HepG2 (cell line): Measurements from ENCODE around the gene FIZ1. TPM values are rescaled to one million over a fixed set of nuclear protein-coding genes. Genes with fewer than 3 reads are reported as not detected.

Source experiments
- ATAC-seq: fragments of 200-7000 bp; cut with Tn5 transposase; 3 replicates; pipeline ENCODE4 v1.9.1; 2020; ENCODE audit warnings: mild to moderate bottlenecking, moderate library complexity
- BruUV-seq: library from RNA; stranded (reverse); fragments of 400-500 nt; replicated peaks from 2 replicates; lab custom pipeline; 2021; lab: Mats Ljungman, UMichigan
- CTCF ChIA-PET: fragments of 300-600 bp; formaldehyde crosslinking; extraction: SDS; loops from one replicate; lab custom pipeline; 2021; ENCODE audit warnings: low total read pairs, inconsistent platforms, low intra/inter-chr PET ratio; lab: Yijun Ruan, JAX
- POLR2A ChIA-PET: fragments of 350-600 bp; sonication (Branson Sonifier 250); formaldehyde crosslinking; loops from one replicate; lab custom pipeline; 2020; ENCODE audit warnings: antibody characterized with exemption, inconsistent platforms; lab: Yijun Ruan, JAX
- DNase-seq: peaks from one replicate; pipeline ENCODE4 v3.0.0-alpha.2; 2015; ENCODE audit warnings: low spot score
- FAIRE-seq: peaks from 3 replicates; lab custom pipeline; 2011; peaks lifted over from hg19 to GRCh38; lab: Jason Lieb, UNC
- H2AFZ ChIP-seq: one replicate; pipeline ENCODE4 v1.6.1; 2011; ENCODE audit warnings: low read length, inconsistent platforms
- H3K27ac ChIP-seq: fragments of 300-600 bp; 3 replicates; pipeline ENCODE4 v1.8.0; 2011; ENCODE audit warnings: mixed run types, mild to moderate bottlenecking, mixed read lengths, low read length, inconsistent platforms; ENCODE audit not compliant: insufficient read depth; ENCODE audit errors: extremely low read length
- H3K27me3 ChIP-seq, 2 experiments: fragments of 200-600 bp in 1 of 2; 2 replicates in 1 of 2; 3 replicates in 1 of 2; pipeline versions ENCODE4 v1.6.0 to v1.8.0; 2011; ENCODE audit warnings: low read length in 2 of 2, mild to moderate bottlenecking in 2 of 2, moderate library complexity in 2 of 2, inconsistent platforms in 1 of 2; ENCODE audit not compliant: insufficient read depth in 2 of 2, control insufficient read depth in 1 of 2
- H3K36me3 ChIP-seq, 2 experiments: fragments of 200-600 bp in 1 of 2; replicated peaks in 1 of 2; 2 replicates in 1 of 2; 3 replicates in 1 of 2; pipeline versions ENCODE4 v1.5.1 to v1.8.0; 2011; ENCODE audit warnings: low read length in 2 of 2, inconsistent platforms in 1 of 2; ENCODE audit not compliant: insufficient read depth in 2 of 2, control insufficient read depth in 1 of 2
- H3K4me1 ChIP-seq: 2 replicates; pipeline ENCODE4 v1.5.1; 2012; ENCODE audit warnings: low read length, inconsistent platforms; ENCODE audit not compliant: insufficient read depth
- H3K4me2 ChIP-seq: 2 replicates; pipeline ENCODE4 v1.6.0; 2011; ENCODE audit warnings: low read depth, low read length, inconsistent platforms
- H3K4me3 ChIP-seq, 3 experiments: fragments of 200-600 bp in 1 of 3; sonication (generic), shearing (Covaris generic) in 1 of 3; replicated peaks in 1 of 3; 2 replicates each; pipeline ENCODE4 v1.5.1; 2011 to 2016; ENCODE audit warnings: low read length in 3 of 3, inconsistent platforms in 2 of 3, low read depth in 2 of 3, mild to moderate bottlenecking in 2 of 3, control low read depth in 1 of 3, mixed read lengths in 1 of 3; ENCODE audit not compliant: insufficient read depth in 1 of 3
- H3K79me2 ChIP-seq: one replicate; pipeline ENCODE4 v1.6.1; 2011; ENCODE audit warnings: low read length, inconsistent platforms; ENCODE audit not compliant: insufficient read depth
- H3K9ac ChIP-seq: 2 replicates; pipeline ENCODE4 v1.6.0; 2011; ENCODE audit warnings: mild to moderate bottlenecking, low read depth, low read length, inconsistent platforms; ENCODE audit not compliant: insufficient read depth
- H3K9me3 ChIP-seq: 2 replicates; pipeline ENCODE4 v1.5.1; 2012; ENCODE audit warnings: mild to moderate bottlenecking, low read length
- H4K20me1 ChIP-seq: 2 replicates; pipeline ENCODE4 v1.6.0; 2011; ENCODE audit warnings: inconsistent platforms, mild to moderate bottlenecking, low read length, moderate library complexity; ENCODE audit not compliant: insufficient read depth
- ESRRA ChIP-seq: sonication (generic); formaldehyde crosslinking; IDR thresholded peaks from 2 replicates; pipeline ENCODE4 v1.5.1; 2020; ENCODE audit warnings: mild to moderate bottlenecking, low read depth, missing genetic modification reagents
- HHEX ChIP-seq: IDR thresholded peaks from 2 replicates; pipeline ENCODE4 v1.6.1; 2016; ENCODE audit warnings: control low read depth
- MXI1 ChIP-seq: IDR thresholded peaks from 3 replicates; pipeline ENCODE4 v1.6.1; 2012; ENCODE audit warnings: low read depth, low read length, inconsistent platforms, borderline replicate concordance
- NCOA5 ChIP-seq: sonication (generic); formaldehyde crosslinking; IDR thresholded peaks from 2 replicates; pipeline ENCODE4 v1.4.0; 2020; ENCODE audit warnings: missing genetic modification reagents
- SRF ChIP-seq: IDR thresholded peaks from 2 replicates; pipeline ENCODE4 v1.6.1; 2011; ENCODE audit warnings: mild to moderate bottlenecking, low read depth, low read length, moderate library complexity
- TEAD3 ChIP-seq: optimal IDR thresholded peaks from 2 replicates; pipeline ENCODE3; 2016; ENCODE audit warnings: borderline replicate concordance
- ZNF337 ChIP-seq: sonication (generic); formaldehyde crosslinking; IDR thresholded peaks from 2 replicates; pipeline ENCODE4 v1.5.1; 2020; ENCODE audit warnings: missing genetic modification reagents, low read depth, mild to moderate bottlenecking, borderline replicate concordance
- ZNF644 ChIP-seq: IDR thresholded peaks from 2 replicates; pipeline ENCODE4 v1.6.1; 2016; ENCODE audit warnings: low read depth
- WGBS: methylation state at CpG from one replicate; pipeline ENCODE4 v1.1.6; 2017; ENCODE audit warnings: low lambda C conversion rate; 5-methylcytosine and 5-hydroxymethylcytosine counted together
- in situ Hi-C: cut with HindIII; loops from 2 replicates; pipeline ENCODE4 v1.10.0; 2017; ENCODE audit warnings: low pct_unique_long_range_greater_than_20kb; ENCODE audit not compliant: extremely low pct_ligation_motif_present
- intact Hi-C: fragments of 100-400 bp; cut with micrococcal nuclease; formaldehyde crosslinking; loops from one replicate; pipeline ENCODE4 v1.10.0; 2022; ENCODE audit not compliant: unreplicated experiment
- polyA plus RNA-seq, 8 experiments: library from polyadenylated mRNA; depleted of rRNA in 3 of 8; stranded (reverse) in 7 of 8; unstranded in 1 of 8; fragments of >200 nt; fragmentation: Illumina TruSeq in 4 of 8; extraction: Trizol in 4 of 8; gene quantifications; 2 replicates each; pipeline versions ENCODE4 v1.2.1 to v1.2.3, GENCODE V29; 2011 to 2016; ENCODE audit warnings: low read depth in 4 of 8, missing spikeins in 1 of 8, mixed read lengths in 1 of 8; ENCODE audit not compliant: insufficient read depth in 1 of 8
- total RNA-seq, 5 experiments: library from RNA; depleted of rRNA; stranded (reverse); fragments of >200 nt; fragmentation: Illumina TruSeq; extraction: Trizol; gene quantifications; 2 replicates each; pipeline ENCODE4 v1.2.3, GENCODE V29; 2016; ENCODE audit warnings: low read depth in 1 of 5
- TF ChIP-seq, protein P1 (sequence below), 2 experiments: IDR thresholded peaks; 2 replicates each; pipeline ENCODE4 v1.6.1; 2011 to 2012; ENCODE audit warnings: low read length in 2 of 2, borderline replicate concordance in 1 of 2, low read depth in 1 of 2, mild to moderate bottlenecking in 1 of 2, moderate library complexity in 1 of 2
- TF ChIP-seq, protein P2 (sequence below): sonication (generic); formaldehyde crosslinking; conservative IDR thresholded peaks from 2 replicates; pipeline ENCODE4 v1.4.0; 2020; ENCODE audit warnings: missing genetic modification reagents
- TF ChIP-seq, protein P3 (sequence below): sonication (generic); formaldehyde crosslinking; IDR thresholded peaks from 2 replicates; pipeline ENCODE4 v1.8.0; 2022; ENCODE audit warnings: mild to moderate bottlenecking, missing genetic modification reagents, moderate library complexity
- TF ChIP-seq, protein P4 (sequence below): sonication (generic); formaldehyde crosslinking; IDR thresholded peaks from 2 replicates; pipeline ENCODE4 v1.8.0; 2022; ENCODE audit warnings: low read depth, missing genetic modification reagents

FIZ1 gene
- total and polyA plus RNA-seq, 2 of the 13 experiments (the other 11 are each of a cell fraction or from before 2014, with no cell fraction given): 3.6 to 5.9 TPM

DNA sequence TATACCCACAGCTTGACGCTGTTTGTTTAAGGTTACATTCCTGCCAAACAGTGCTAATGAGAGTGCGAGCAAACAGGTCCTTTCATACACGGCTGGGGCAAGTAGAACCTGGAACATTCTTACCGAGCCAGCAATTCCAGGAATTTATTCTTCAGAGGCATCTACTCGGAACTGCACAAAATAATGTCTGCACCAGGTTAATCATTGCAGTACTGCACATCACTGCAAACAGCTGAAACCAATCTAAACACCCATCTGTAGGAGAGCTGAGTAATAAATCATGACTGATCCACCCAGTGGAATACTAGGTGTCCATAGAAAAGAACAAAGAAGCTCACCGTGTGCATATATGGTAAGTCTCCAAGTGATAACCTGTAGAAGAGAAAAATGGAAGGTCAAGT, 17.5 kb downstream of the FIZ1 start (continued):
- no peak for TF ChIP-seq NCOA5 (CRISPR knock-in tag)
- 0 out of 2 replicates have a peak, but pooled peaks have one; percentile 11 for TF ChIP-seq ZNF644 (CRISPR knock-in tag)
- TF ChIP-seq ESRRA: no peak
- peak; percentile 55 for TF ChIP-seq SRF
- no peak for TF ChIP-seq HHEX (CRISPR knock-in tag)
- TF ChIP-seq, protein P1, sequence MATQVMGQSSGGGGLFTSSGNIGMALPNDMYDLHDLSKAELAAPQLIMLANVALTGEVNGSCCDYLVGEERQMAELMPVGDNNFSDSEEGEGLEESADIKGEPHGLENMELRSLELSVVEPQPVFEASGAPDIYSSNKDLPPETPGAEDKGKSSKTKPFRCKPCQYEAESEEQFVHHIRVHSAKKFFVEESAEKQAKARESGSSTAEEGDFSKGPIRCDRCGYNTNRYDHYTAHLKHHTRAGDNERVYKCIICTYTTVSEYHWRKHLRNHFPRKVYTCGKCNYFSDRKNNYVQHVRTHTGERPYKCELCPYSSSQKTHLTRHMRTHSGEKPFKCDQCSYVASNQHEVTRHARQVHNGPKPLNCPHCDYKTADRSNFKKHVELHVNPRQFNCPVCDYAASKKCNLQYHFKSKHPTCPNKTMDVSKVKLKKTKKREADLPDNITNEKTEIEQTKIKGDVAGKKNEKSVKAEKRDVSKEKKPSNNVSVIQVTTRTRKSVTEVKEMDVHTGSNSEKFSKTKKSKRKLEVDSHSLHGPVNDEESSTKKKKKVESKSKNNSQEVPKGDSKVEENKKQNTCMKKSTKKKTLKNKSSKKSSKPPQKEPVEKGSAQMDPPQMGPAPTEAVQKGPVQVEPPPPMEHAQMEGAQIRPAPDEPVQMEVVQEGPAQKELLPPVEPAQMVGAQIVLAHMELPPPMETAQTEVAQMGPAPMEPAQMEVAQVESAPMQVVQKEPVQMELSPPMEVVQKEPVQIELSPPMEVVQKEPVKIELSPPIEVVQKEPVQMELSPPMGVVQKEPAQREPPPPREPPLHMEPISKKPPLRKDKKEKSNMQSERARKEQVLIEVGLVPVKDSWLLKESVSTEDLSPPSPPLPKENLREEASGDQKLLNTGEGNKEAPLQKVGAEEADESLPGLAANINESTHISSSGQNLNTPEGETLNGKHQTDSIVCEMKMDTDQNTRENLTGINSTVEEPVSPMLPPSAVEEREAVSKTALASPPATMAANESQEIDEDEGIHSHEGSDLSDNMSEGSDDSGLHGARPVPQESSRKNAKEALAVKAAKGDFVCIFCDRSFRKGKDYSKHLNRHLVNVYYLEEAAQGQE (IDR thresholded peaks at IDR 0.05; ENCODE audit: borderline replicate concordance in 1 of 2, low read depth in 1 of 2, low read length in 2 of 2): no peak
- TF ChIP-seq ZNF337 (CRISPR knock-in tag): no peak

DNA sequence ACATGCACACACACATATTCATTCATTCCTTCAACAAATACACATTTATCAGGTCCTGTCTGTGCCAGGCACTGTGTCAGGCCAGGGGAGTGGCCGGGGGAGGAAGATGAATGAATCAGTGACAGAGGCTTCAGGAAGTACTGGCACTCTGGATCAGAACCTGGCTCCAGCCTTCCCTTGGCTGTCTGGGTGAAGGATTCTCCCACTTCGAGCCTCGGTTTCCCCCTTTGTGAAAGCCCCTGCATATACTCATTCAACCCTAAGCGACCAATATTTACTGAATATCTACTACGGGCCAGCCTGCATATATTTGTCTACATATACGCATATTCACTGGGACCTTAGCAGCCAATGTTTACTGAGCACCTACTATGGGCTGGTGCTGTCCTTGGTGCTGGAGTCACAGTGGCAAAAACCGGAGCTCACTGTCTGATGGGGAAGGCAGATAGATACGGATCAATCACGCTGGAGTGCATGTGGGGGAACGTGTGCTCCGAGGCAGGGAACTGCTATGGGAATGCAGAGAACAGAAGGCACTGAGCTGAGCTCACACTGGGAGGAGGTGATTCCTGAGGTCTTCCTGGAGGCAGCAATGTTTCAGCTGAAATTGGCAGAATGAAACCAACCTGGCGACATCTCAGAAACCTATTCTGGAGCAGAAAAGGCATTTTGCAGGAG, 18.0 kb downstream of the FIZ1 start:
- no TSS peak for BruUV-seq
- H3K9ac ChIP-seq: peak overlapping the region; percentile 85
- no peak for TF ChIP-seq TEAD3 (CRISPR knock-in tag)
- TF ChIP-seq, protein P2, sequence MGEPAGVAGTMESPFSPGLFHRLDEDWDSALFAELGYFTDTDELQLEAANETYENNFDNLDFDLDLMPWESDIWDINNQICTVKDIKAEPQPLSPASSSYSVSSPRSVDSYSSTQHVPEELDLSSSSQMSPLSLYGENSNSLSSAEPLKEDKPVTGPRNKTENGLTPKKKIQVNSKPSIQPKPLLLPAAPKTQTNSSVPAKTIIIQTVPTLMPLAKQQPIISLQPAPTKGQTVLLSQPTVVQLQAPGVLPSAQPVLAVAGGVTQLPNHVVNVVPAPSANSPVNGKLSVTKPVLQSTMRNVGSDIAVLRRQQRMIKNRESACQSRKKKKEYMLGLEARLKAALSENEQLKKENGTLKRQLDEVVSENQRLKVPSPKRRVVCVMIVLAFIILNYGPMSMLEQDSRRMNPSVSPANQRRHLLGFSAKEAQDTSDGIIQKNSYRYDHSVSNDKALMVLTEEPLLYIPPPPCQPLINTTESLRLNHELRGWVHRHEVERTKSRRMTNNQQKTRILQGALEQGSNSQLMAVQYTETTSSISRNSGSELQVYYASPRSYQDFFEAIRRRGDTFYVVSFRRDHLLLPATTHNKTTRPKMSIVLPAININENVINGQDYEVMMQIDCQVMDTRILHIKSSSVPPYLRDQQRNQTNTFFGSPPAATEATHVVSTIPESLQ (CRISPR knock-in tag): no peak
- TF ChIP-seq, protein P3, sequence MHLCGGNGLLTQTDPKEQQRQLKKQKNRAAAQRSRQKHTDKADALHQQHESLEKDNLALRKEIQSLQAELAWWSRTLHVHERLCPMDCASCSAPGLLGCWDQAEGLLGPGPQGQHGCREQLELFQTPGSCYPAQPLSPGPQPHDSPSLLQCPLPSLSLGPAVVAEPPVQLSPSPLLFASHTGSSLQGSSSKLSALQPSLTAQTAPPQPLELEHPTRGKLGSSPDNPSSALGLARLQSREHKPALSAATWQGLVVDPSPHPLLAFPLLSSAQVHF: peak; percentile 83
- TF ChIP-seq, protein P4, sequence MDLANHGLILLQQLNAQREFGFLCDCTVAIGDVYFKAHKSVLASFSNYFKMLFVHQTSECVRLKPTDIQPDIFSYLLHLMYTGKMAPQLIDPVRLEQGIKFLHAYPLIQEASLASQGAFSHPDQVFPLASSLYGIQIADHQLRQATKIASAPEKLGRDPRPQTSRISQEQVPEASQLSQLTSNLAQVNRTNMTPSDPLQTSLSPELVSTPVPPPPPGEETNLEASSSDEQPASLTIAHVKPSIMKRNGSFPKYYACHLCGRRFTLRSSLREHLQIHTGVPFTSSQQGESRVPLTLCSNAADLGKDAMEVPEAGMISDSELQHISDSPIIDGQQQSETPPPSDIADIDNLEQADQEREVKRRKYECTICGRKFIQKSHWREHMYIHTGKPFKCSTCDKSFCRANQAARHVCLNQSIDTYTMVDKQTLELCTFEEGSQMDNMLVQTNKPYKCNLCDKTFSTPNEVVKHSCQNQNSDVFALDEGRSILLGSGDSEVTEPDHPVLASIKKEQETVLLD: 0 out of 2 replicates have a peak, but pooled peaks have one; percentile 66
- no peak for TF ChIP-seq MXI1

More for the DNA sequence above, 18.0 kb downstream of the FIZ1 start:
- Histone ChIP-seq H3K4me2 (peak overlapping the region; percentile 93), H3K4me1 (peaks cover 43% of the 10 kb centered on the region), H4K20me1 (no peaks in the 10 kb centered on the region), H3K79me2 (peaks cover 9% of the 10 kb centered on the region), H2AFZ (no peak overlapping the region), H3K27me3 (no peaks in the 10 kb centered on the region; a peak in 1 of 5 replicates), H3K27ac (peak overlapping the region; percentile 79), H3K9me3 (no peaks in the 10 kb centered on the region), H3K4me3 (peak overlapping the region; percentile 88 to 97 (median 95); a peak in 5 of 6 replicates), H3K36me3 (0 out of 5 replicates have a peak, but pooled peaks cover 0 to 8% of the 10 kb centered on the region in 2 experiments)
- in situ Hi-C loops (no loop called here), intact Hi-C loops (loop anchor here (2.0 to 10.0 kb wide), 4 partner anchors 18 to 66 kb away; partner anchors contain the start of gene FIZ1)
- DNase-seq: peak; percentile 20
- POLR2A ChIA-PET: interaction anchor here (1.0 to 2.6 kb wide), 7 partner anchors 18 to 120 kb away, joined by 3 to 45 read pairs (median 4); partner anchors contain the start of genes FIZ1, ISOC2, ZNF524 and ZNF628
- peak; percentile 30 for FAIRE-seq
- CTCF ChIA-PET: interaction anchor here (1.1 kb wide), 1 partner anchor 64 kb away, joined by 3 read pairs; no protein-coding TSS in a partner anchor
- 0% methylated on average over 7 of the region's 12 CpGs for WGBS
- peak; percentile 18 for ATAC-seq
